ENCODE results near the gene NRN1. TPM values are rescaled to one million over a fixed set of nuclear protein-coding genes. Genes with fewer than 3 reads are reported as not detected.
"Not testable (repeated sequence)": the region's sequence is repeated elsewhere in the genome, so short reads cannot be mapped to it uniquely, and the experiment has no call there.

Gene NRN1
- total RNA-seq, 1 donor from 2014 or later: 41.9 TPM

- DNase-seq (ENCODE audit: low read depth in 2 of 2): no peak
These were observed 22.3 kb downstream of the NRN1 start for GRCh38 chr6:5984150-5985089.

- DNase-seq (ENCODE audit: low read depth in 2 of 2): peak in 1 of 2 donors; percentile 86
These were observed 25.3 kb downstream of the NRN1 start for GRCh38 chr6:5981126-5982026.

- DNase-seq (ENCODE audit: low read depth in 2 of 2): peak; percentile 33 to 59
These were observed 26.9 kb downstream of the NRN1 start for GRCh38 chr6:5979650-5980420.

- no peak for DNase-seq (ENCODE audit: low read depth in 2 of 2)
These were observed 29.9 kb downstream of the NRN1 start for GRCh38 chr6:5976811-5977210.

- peak; percentile 45 to 81 for DNase-seq (ENCODE audit: low read depth in 2 of 2)
These were observed 37.6 kb downstream of the NRN1 start for GRCh38 chr6:5968817-5969734.

GRCh38 chr6:5968036-5968435, 38.7 kb downstream of the NRN1 start:
- not testable (repeated sequence) for DNase-seq (ENCODE audit: low read depth in 2 of 2)

GRCh38 chr6:5967594-5967993, 39.1 kb downstream of the NRN1 start:
- no peak for DNase-seq (ENCODE audit: low read depth in 2 of 2)

GRCh38 chr6:5962794-5963193, 43.9 kb downstream of the NRN1 start:
- no peak for DNase-seq (ENCODE audit: low read depth in 2 of 2)

- DNase-seq (ENCODE audit: low read depth in 2 of 2): no peak
These were observed 44.9 kb downstream of the NRN1 start for GRCh38 chr6:5961836-5962235.

- no peak for DNase-seq (ENCODE audit: low read depth in 2 of 2)
These were observed 46.3 kb downstream of the NRN1 start for GRCh38 chr6:5960456-5960855.

GRCh38 chr6:5958921-5959320, 47.8 kb downstream of the NRN1 start:
- no peak for DNase-seq (ENCODE audit: low read depth in 2 of 2)

- no peak for DNase-seq (ENCODE audit: low read depth in 2 of 2)
These were observed 49.8 kb downstream of the NRN1 start for GRCh38 chr6:5956939-5957338.

GRCh38 chr6:5950361-5950785, 56.4 kb downstream of the NRN1 start:
- peak; percentile 62 to 79 for DNase-seq (ENCODE audit: low read depth in 2 of 2)

All from lung microvascular endothelial cell (primary cell).